ENCODE results near the gene LCE3E.

LCE3E gene

GRCh38 chr1:152546704-152547103, 19.9 kb downstream of the LCE3E start:
- Histone ChIP-seq H4K20me1 (ENCODE audit: control insufficient read depth, insufficient read depth, low read depth, low read length) (no peaks in the 10 kb centered on the region), H3F3A (ENCODE audit: control insufficient read depth, insufficient read depth) (no peaks in the 10 kb centered on the region), H3K27ac (ENCODE audit: low read depth, low read length) (no peak overlapping the region), H3K79me2 (ENCODE audit: control insufficient read depth, low read length) (no peaks in the 10 kb centered on the region), H3K27me3 (ENCODE audit: control insufficient read depth, low read length) (no peaks in the 10 kb centered on the region), H3K9me3 (ENCODE audit: control insufficient read depth, insufficient read depth, low read length) (no peaks in the 10 kb centered on the region), H3K36me3 (ENCODE audit: control insufficient read depth, low read length) (no peaks in the 10 kb centered on the region), H3K4me1 (ENCODE audit: control insufficient read depth, low read length) (no peaks in the 10 kb centered on the region), H3K4me2 (ENCODE audit: low read length) (no peak overlapping the region), H3K9me2 (replicated peaks; ENCODE audit: control insufficient read depth, low read length) (no peaks in the 10 kb centered on the region), H3K4me3 (ENCODE audit: low read length) (no peak overlapping the region)
- no peak for TF ChIP-seq CTCF (IDR thresholded peaks at IDR 0.05; ENCODE audit: low read depth, low read length, poor library complexity, severe bottlenecking)
- TF ChIP-seq EZH2phosphoT487 (IDR thresholded peaks at IDR 0.05; ENCODE audit: borderline replicate concordance, low read length), result no peak

GRCh38 chr1:152543820-152544219, 22.8 kb downstream of the LCE3E start:
- no peaks in the 10 kb centered on the region for H3K36me3 ChIP-seq (ENCODE audit: control insufficient read depth, low read length)
- H3K9me2 ChIP-seq (replicated peaks; ENCODE audit: control insufficient read depth, low read length), result no peaks in the 10 kb centered on the region
- TF ChIP-seq CTCF (IDR thresholded peaks at IDR 0.05; ENCODE audit: low read depth, low read length, poor library complexity, severe bottlenecking), result peak; percentile 59
- no peak for TF ChIP-seq EZH2phosphoT487 (IDR thresholded peaks at IDR 0.05; ENCODE audit: borderline replicate concordance, low read length)
- H3K4me1 ChIP-seq (ENCODE audit: control insufficient read depth, low read length), result no peaks in the 10 kb centered on the region
- H3K9me3 ChIP-seq (ENCODE audit: control insufficient read depth, insufficient read depth, low read length), result no peaks in the 10 kb centered on the region
- H3K4me3 ChIP-seq (ENCODE audit: low read length), result no peak overlapping the region
- H3K27me3 ChIP-seq (ENCODE audit: control insufficient read depth, low read length), result no peaks in the 10 kb centered on the region
- H3F3A ChIP-seq (ENCODE audit: control insufficient read depth, insufficient read depth), result no peaks in the 10 kb centered on the region
- no peaks in the 10 kb centered on the region for H3K79me2 ChIP-seq (ENCODE audit: control insufficient read depth, low read length)
- H3K4me2 ChIP-seq (ENCODE audit: low read length), result no peak overlapping the region
- H4K20me1 ChIP-seq (ENCODE audit: control insufficient read depth, insufficient read depth, low read depth, low read length), result no peaks in the 10 kb centered on the region
- H3K27ac ChIP-seq (ENCODE audit: low read depth, low read length), result no peak overlapping the region

GRCh38 chr1:152539901-152540300, 26.7 kb downstream of the LCE3E start:
- no peak for TF ChIP-seq EZH2phosphoT487 (IDR thresholded peaks at IDR 0.05; ENCODE audit: borderline replicate concordance, low read length)
- TF ChIP-seq CTCF (IDR thresholded peaks at IDR 0.05; ENCODE audit: low read depth, low read length, poor library complexity, severe bottlenecking), result no peak
- Histone ChIP-seq H3K27ac (ENCODE audit: low read depth, low read length) (no peak overlapping the region), H3K9me2 (replicated peaks; ENCODE audit: control insufficient read depth, low read length) (no peaks in the 10 kb centered on the region), H3K27me3 (ENCODE audit: control insufficient read depth, low read length) (no peaks in the 10 kb centered on the region), H3K9me3 (ENCODE audit: control insufficient read depth, insufficient read depth, low read length) (no peaks in the 10 kb centered on the region), H3K79me2 (ENCODE audit: control insufficient read depth, low read length) (no peaks in the 10 kb centered on the region), H3K4me3 (ENCODE audit: low read length) (no peak overlapping the region), H3K4me1 (ENCODE audit: control insufficient read depth, low read length) (no peaks in the 10 kb centered on the region), H3K36me3 (ENCODE audit: control insufficient read depth, low read length) (no peaks in the 10 kb centered on the region), H3F3A (ENCODE audit: control insufficient read depth, insufficient read depth) (no peaks in the 10 kb centered on the region), H4K20me1 (ENCODE audit: control insufficient read depth, insufficient read depth, low read depth, low read length) (no peaks in the 10 kb centered on the region), H3K4me2 (ENCODE audit: low read length) (no peak overlapping the region)

- Histone ChIP-seq H3F3A (ENCODE audit: control insufficient read depth, insufficient read depth) (no peaks in the 10 kb centered on the region), H3K79me2 (ENCODE audit: control insufficient read depth, low read length) (no peaks in the 10 kb centered on the region), H3K9me2 (replicated peaks; ENCODE audit: control insufficient read depth, low read length) (no peaks in the 10 kb centered on the region), H3K4me2 (ENCODE audit: low read length) (no peak overlapping the region), H3K36me3 (ENCODE audit: control insufficient read depth, low read length) (no peaks in the 10 kb centered on the region), H3K27me3 (ENCODE audit: control insufficient read depth, low read length) (no peaks in the 10 kb centered on the region), H4K20me1 (ENCODE audit: control insufficient read depth, insufficient read depth, low read depth, low read length) (no peaks in the 10 kb centered on the region), H3K9me3 (ENCODE audit: control insufficient read depth, insufficient read depth, low read length) (no peaks in the 10 kb centered on the region), H3K27ac (ENCODE audit: low read depth, low read length) (no peak overlapping the region), H3K4me3 (ENCODE audit: low read length) (no peak overlapping the region), H3K4me1 (ENCODE audit: control insufficient read depth, low read length) (no peaks in the 10 kb centered on the region)
- TF ChIP-seq CTCF (IDR thresholded peaks at IDR 0.05; ENCODE audit: low read depth, low read length, poor library complexity, severe bottlenecking) (no peak), EZH2phosphoT487 (IDR thresholded peaks at IDR 0.05; ENCODE audit: borderline replicate concordance, low read length) (no peak)
Observed at GRCh38 chr1:152537496-152537895, 29.1 kb downstream of the LCE3E start.
